Rectal smooth muscle tissue (tissue), 1 donor: Measurements from ENCODE around the gene FBXL14.
A peak's percentile ranks its signal among the peaks of the same experiment; 100 is the strongest.

Source experiments
- H3K27ac ChIP-seq: one replicate; pipeline ENCODE4 v1.7.0; 2013; ENCODE audit warnings: low read depth, low read length, inconsistent platforms
- H3K27me3 ChIP-seq: one replicate; pipeline ENCODE4 v1.7.0; 2013; ENCODE audit warnings: low read length; ENCODE audit not compliant: control insufficient read depth, insufficient read depth
- H3K36me3 ChIP-seq: one replicate; pipeline ENCODE4 v1.7.0; 2013; ENCODE audit warnings: low read length; ENCODE audit not compliant: control insufficient read depth, insufficient read depth
- H3K4me1 ChIP-seq: one replicate; pipeline ENCODE4 v1.7.0; 2013; ENCODE audit warnings: low read length; ENCODE audit not compliant: control insufficient read depth, insufficient read depth
- H3K4me3 ChIP-seq: one replicate; pipeline ENCODE4 v1.7.0; 2013; ENCODE audit warnings: low read length
- H3K9ac ChIP-seq: one replicate; pipeline ENCODE4 v1.7.0; 2013; ENCODE audit warnings: low read length

The FBXL14 gene

GRCh38 chr12:1598757-1599156 is 4.4 kb upstream of the FBXL14 start:
- Histone ChIP-seq H3K36me3 (no peaks in the 10 kb centered on the region), H3K4me3 (no peak overlapping the region), H3K27me3 (no peaks in the 10 kb centered on the region), H3K9ac (no peak overlapping the region), H3K4me1 (peaks cover 5% of the 10 kb centered on the region), H3K27ac (no peak overlapping the region)

- H3K36me3 ChIP-seq: no peaks in the 10 kb centered on the region
- H3K27me3 ChIP-seq: no peaks in the 10 kb centered on the region
- H3K4me1 ChIP-seq: peaks cover 22% of the 10 kb centered on the region
- peak overlapping the region; percentile 84 for H3K27ac ChIP-seq
- H3K4me3 ChIP-seq: peak overlapping the region; percentile 81
- H3K9ac ChIP-seq: no peak overlapping the region
These were observed 1.4 kb upstream of the FBXL14 start for GRCh38 chr12:1595690-1596347.

GRCh38 chr12:1595026-1595561 is 713 bp upstream of the FBXL14 start:
- Histone ChIP-seq H3K4me1 (peaks cover 24% of the 10 kb centered on the region), H3K27ac (peak overlapping the region; percentile 84), H3K4me3 (peak overlapping the region; percentile 81), H3K9ac (peak overlapping the region; percentile 58), H3K27me3 (no peaks in the 10 kb centered on the region), H3K36me3 (no peaks in the 10 kb centered on the region)

- Histone ChIP-seq H3K9ac (peak overlapping the region; percentile 20), H3K4me1 (peaks cover 24% of the 10 kb centered on the region), H3K36me3 (no peaks in the 10 kb centered on the region), H3K27ac (peak overlapping the region; percentile 78), H3K4me3 (peak overlapping the region; percentile 93), H3K27me3 (no peaks in the 10 kb centered on the region)
These were observed 448 bp downstream of the FBXL14 start for GRCh38 chr12:1594006-1594260.

GRCh38 chr12:1593174-1594005 is 991 bp downstream of the FBXL14 start:
- H3K27ac ChIP-seq: peak overlapping the region; percentile 78
- peaks cover 24% of the 10 kb centered on the region for H3K4me1 ChIP-seq
- no peaks in the 10 kb centered on the region for H3K36me3 ChIP-seq
- H3K9ac ChIP-seq: peak overlapping the region; percentile 20
- H3K4me3 ChIP-seq: peak overlapping the region; percentile 93
- no peaks in the 10 kb centered on the region for H3K27me3 ChIP-seq

GRCh38 chr12:1592444-1593173 is 1.8 kb downstream of the FBXL14 start:
- H3K27ac ChIP-seq: no peak overlapping the region
- no peaks in the 10 kb centered on the region for H3K27me3 ChIP-seq
- no peaks in the 10 kb centered on the region for H3K36me3 ChIP-seq
- H3K4me1 ChIP-seq: peaks cover 29% of the 10 kb centered on the region
- peak overlapping the region; percentile 20 for H3K9ac ChIP-seq
- peak overlapping the region; percentile 93 for H3K4me3 ChIP-seq

GRCh38 chr12:1591543-1591942 is 2.8 kb downstream of the FBXL14 start:
- Histone ChIP-seq H3K4me3 (peak overlapping the region; percentile 55), H3K27ac (no peak overlapping the region), H3K4me1 (peaks cover 32% of the 10 kb centered on the region), H3K36me3 (no peaks in the 10 kb centered on the region), H3K9ac (no peak overlapping the region), H3K27me3 (no peaks in the 10 kb centered on the region)

- Histone ChIP-seq H3K9ac (no peak overlapping the region), H3K4me1 (peaks cover 32% of the 10 kb centered on the region), H3K27me3 (no peaks in the 10 kb centered on the region), H3K4me3 (peak overlapping the region; percentile 58), H3K36me3 (no peaks in the 10 kb centered on the region), H3K27ac (no peak overlapping the region)
These were observed 3.3 kb downstream of the FBXL14 start for GRCh38 chr12:1591034-1591433.

- no peak overlapping the region for H3K9ac ChIP-seq
- peaks cover 32% of the 10 kb centered on the region for H3K4me1 ChIP-seq
- no peak overlapping the region for H3K27ac ChIP-seq
- H3K36me3 ChIP-seq: no peaks in the 10 kb centered on the region
- peak overlapping the region; percentile 58 for H3K4me3 ChIP-seq
- no peaks in the 10 kb centered on the region for H3K27me3 ChIP-seq
These were observed 4.0 kb downstream of the FBXL14 start for GRCh38 chr12:1590221-1590979.

- Histone ChIP-seq H3K27ac (no peak overlapping the region), H3K4me1 (peaks cover 32% of the 10 kb centered on the region), H3K36me3 (no peaks in the 10 kb centered on the region), H3K9ac (no peak overlapping the region), H3K27me3 (no peaks in the 10 kb centered on the region), H3K4me3 (peak overlapping the region; percentile 9)
These were observed 5.8 kb downstream of the FBXL14 start for GRCh38 chr12:1588575-1588947.

GRCh38 chr12:1587927-1588574 is 6.3 kb downstream of the FBXL14 start:
- Histone ChIP-seq H3K27ac (peak overlapping the region; percentile 37), H3K4me1 (peaks cover 29% of the 10 kb centered on the region), H3K36me3 (no peaks in the 10 kb centered on the region), H3K4me3 (peak overlapping the region; percentile 9), H3K9ac (no peak overlapping the region), H3K27me3 (no peaks in the 10 kb centered on the region)
